Measurements from ENCODE around the gene PANK1. TPM values are rescaled to one million over a fixed set of nuclear protein-coding genes. Genes with fewer than 3 reads are reported as not detected.

The PANK1 gene
- polyA plus RNA-seq, 2 of the 4 experiments (the other 2 are of a cell fraction): 6.7 to 9.0 TPM

- TF ChIP-seq HMGXB4 (CRISPR knock-in tag; IDR thresholded peaks at IDR 0.05; ENCODE audit: borderline replicate concordance): no peak
- TF ChIP-seq, protein P1, sequence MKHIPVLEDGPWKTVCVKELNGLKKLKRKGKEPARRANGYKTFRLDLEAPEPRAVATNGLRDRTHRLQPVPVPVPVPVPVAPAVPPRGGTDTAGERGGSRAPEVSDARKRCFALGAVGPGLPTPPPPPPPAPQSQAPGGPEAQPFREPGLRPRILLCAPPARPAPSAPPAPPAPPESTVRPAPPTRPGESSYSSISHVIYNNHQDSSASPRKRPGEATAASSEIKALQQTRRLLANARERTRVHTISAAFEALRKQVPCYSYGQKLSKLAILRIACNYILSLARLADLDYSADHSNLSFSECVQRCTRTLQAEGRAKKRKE (CRISPR knock-in tag; IDR thresholded peaks at IDR 0.05; ENCODE audit: low read depth): no peak
- no peak for TF ChIP-seq ESRRA (IDR thresholded peaks at IDR 0.05; ENCODE audit: borderline replicate concordance, low read length)
Measured at GRCh38 chr10:89651916-89652573, 7.0 kb upstream of the PANK1 start (continued).

GRCh38 chr10:89651205-89651915 is 6.3 kb upstream of the PANK1 start:
- ChIA-PET CTCF (no interaction called here), POLR2A (interaction anchor here (0.8 kb wide), 1 partner anchor 50 kb away, joined by 3 read pairs; the partner anchor contains the start of gene KIF20B)
- no peak overlapping the region for H3K4me2 ChIP-seq
- H3K4me1 ChIP-seq: peaks cover under 1% of the 10 kb centered on the region; the same call in 1 of the 3 replicates
- no peak overlapping the region for H3K4me3 ChIP-seq
- H3K9me3 ChIP-seq: no peaks in the 10 kb centered on the region; the same call in 2 of the 3 replicates
- DNase-seq (ENCODE audit: low read depth in 1 of 2, low spot score in 1 of 2): no peak
- FAIRE-seq: no peak
- WGBS (ENCODE audit: missing lambda C conversion rate): 58% methylated on average over 5 of the region's 5 CpGs
- no peak for TF ChIP-seq HEYL (CRISPR knock-in tag; IDR thresholded peaks at IDR 0.05)
- TF ChIP-seq, protein P2, sequence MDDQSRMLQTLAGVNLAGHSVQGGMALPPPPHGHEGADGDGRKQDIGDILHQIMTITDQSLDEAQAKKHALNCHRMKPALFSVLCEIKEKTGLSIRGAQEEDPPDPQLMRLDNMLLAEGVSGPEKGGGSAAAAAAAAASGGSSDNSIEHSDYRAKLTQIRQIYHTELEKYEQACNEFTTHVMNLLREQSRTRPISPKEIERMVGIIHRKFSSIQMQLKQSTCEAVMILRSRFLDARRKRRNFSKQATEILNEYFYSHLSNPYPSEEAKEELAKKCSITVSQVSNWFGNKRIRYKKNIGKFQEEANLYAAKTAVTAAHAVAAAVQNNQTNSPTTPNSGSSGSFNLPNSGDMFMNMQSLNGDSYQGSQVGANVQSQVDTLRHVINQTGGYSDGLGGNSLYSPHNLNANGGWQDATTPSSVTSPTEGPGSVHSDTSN (IDR thresholded peaks at IDR 0.05): no peak
- TF ChIP-seq CEBPB (IDR thresholded peaks at IDR 0.05): no peak
- no peak for TF ChIP-seq PHF8 (IDR thresholded peaks at IDR 0.05; ENCODE audit: borderline replicate concordance, low read depth)
- TF ChIP-seq E2F6 (IDR thresholded peaks at IDR 0.05; ENCODE audit: borderline replicate concordance, low read depth): no peak
- TF ChIP-seq FOSL2 (IDR thresholded peaks at IDR 0.05): no peak
- TF ChIP-seq FOSL2 (CRISPR knock-in tag; IDR thresholded peaks at IDR 0.05): no peak
- TF ChIP-seq CBX2 (IDR thresholded peaks at IDR 0.05; ENCODE audit: borderline replicate concordance, low read depth): no peak
- no peak for TF ChIP-seq EHMT2 (IDR thresholded peaks at IDR 0.05; ENCODE audit: low read depth)
- no peak for TF ChIP-seq TP53 (CRISPR knock-in tag; IDR thresholded peaks at IDR 0.05)
- no peak for TF ChIP-seq NPAS2 (CRISPR knock-in tag; IDR thresholded peaks at IDR 0.05; ENCODE audit: borderline replicate concordance)
- TF ChIP-seq, protein P3, sequence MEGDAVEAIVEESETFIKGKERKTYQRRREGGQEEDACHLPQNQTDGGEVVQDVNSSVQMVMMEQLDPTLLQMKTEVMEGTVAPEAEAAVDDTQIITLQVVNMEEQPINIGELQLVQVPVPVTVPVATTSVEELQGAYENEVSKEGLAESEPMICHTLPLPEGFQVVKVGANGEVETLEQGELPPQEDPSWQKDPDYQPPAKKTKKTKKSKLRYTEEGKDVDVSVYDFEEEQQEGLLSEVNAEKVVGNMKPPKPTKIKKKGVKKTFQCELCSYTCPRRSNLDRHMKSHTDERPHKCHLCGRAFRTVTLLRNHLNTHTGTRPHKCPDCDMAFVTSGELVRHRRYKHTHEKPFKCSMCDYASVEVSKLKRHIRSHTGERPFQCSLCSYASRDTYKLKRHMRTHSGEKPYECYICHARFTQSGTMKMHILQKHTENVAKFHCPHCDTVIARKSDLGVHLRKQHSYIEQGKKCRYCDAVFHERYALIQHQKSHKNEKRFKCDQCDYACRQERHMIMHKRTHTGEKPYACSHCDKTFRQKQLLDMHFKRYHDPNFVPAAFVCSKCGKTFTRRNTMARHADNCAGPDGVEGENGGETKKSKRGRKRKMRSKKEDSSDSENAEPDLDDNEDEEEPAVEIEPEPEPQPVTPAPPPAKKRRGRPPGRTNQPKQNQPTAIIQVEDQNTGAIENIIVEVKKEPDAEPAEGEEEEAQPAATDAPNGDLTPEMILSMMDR (IDR thresholded peaks at IDR 0.05): no peak
- no peak for TF ChIP-seq CHD4 (IDR thresholded peaks at IDR 0.05; ENCODE audit: borderline replicate concordance)
- no peak for TF ChIP-seq KDM1A (IDR thresholded peaks at IDR 0.05; ENCODE audit: low read depth)
- TF ChIP-seq SREBF2 (IDR thresholded peaks at IDR 0.05): no peak
- no peak for TF ChIP-seq FOSB (CRISPR knock-in tag; IDR thresholded peaks at IDR 0.05)
- TF ChIP-seq CHD2 (IDR thresholded peaks at IDR 0.05; ENCODE audit: low read length, partially characterized antibody): no peak
- TF ChIP-seq HES2 (IDR thresholded peaks at IDR 0.05): no peak
- no peak for ATAC-seq
- no peak overlapping the region for H3K27ac ChIP-seq

Data from A549 (cell line).